Measurements from ENCODE around the gene GUCA1A.

DNA sequence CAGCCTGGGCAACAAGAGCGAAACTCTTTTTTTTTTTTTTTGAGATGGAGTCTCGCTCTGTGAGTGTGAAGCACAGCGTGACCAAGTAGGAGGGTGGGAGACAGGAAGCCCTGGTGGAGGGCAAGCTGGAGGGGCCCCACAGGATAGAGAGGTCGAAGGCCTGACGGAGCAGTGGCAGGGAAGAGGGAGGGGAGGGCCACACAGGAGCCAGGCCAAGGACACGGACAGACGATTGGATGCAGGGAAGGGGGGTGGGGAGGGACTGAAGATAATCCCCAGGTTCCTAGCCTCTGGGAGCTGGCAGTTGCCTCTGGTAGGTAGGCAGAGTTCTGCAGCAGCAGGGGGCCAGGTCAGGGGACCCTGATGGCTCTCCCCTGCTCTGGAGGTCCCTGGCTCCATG lies 10.8 kb upstream of the GUCA1A start:
- TF ChIP-seq POLR2AphosphoS5 (IDR thresholded peaks at IDR 0.05) (no peak), POLR2A (IDR thresholded peaks at IDR 0.05) (no peak)
- TF ChIP-seq, protein P1, sequence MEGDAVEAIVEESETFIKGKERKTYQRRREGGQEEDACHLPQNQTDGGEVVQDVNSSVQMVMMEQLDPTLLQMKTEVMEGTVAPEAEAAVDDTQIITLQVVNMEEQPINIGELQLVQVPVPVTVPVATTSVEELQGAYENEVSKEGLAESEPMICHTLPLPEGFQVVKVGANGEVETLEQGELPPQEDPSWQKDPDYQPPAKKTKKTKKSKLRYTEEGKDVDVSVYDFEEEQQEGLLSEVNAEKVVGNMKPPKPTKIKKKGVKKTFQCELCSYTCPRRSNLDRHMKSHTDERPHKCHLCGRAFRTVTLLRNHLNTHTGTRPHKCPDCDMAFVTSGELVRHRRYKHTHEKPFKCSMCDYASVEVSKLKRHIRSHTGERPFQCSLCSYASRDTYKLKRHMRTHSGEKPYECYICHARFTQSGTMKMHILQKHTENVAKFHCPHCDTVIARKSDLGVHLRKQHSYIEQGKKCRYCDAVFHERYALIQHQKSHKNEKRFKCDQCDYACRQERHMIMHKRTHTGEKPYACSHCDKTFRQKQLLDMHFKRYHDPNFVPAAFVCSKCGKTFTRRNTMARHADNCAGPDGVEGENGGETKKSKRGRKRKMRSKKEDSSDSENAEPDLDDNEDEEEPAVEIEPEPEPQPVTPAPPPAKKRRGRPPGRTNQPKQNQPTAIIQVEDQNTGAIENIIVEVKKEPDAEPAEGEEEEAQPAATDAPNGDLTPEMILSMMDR (IDR thresholded peaks at IDR 0.05) = no peak

Measured in stomach (tissue), 4 donors.